Gastrocnemius medialis (tissue), 4 donors: ENCODE data around the gene MYO9B.

Source experiments
- CTCF ChIP-seq, 5 experiments: fragments of 450-650 bp in 3 of 5; fragments of 200-600 bp in 2 of 5; sonication (generic) in 2 of 5; IDR thresholded peaks in 4 of 5; conservative IDR thresholded peaks in 1 of 5; 1 replicate in 4 of 5; 2 replicates in 1 of 5; pipeline ENCODE4 v1.5.1; 2016 to 2019; ENCODE audit warnings: antibody characterized with exemption in 5 of 5, mild to moderate bottlenecking in 3 of 5, moderate library complexity in 3 of 5
- POLR2A ChIP-seq, 2 donors: fragments of 450-650 bp; IDR thresholded peaks; one replicate each; pipeline ENCODE4 v1.6.1; 2017; ENCODE audit warnings: antibody characterized with exemption in 2 of 2, mild to moderate bottlenecking in 2 of 2, moderate library complexity in 2 of 2

- TF ChIP-seq CTCF (IDR thresholded peaks at IDR 0.05 in 4 of 5, conservative IDR thresholded peaks at IDR 0.05 in 1 of 5): no peak
- TF ChIP-seq POLR2A (IDR thresholded peaks at IDR 0.05): no peak
Measured at GRCh38 chr19:17061691-17062090, 13.9 kb upstream of the MYO9B start.
